A549 treated with RU486 at 1 μM for 4 hours (cell line): ENCODE data around the gene TSSK6. TPM values are rescaled to one million over a fixed set of nuclear protein-coding genes. Genes with fewer than 3 reads are reported as not detected.

Source experiments
- total RNA-seq: library from RNA; stranded (reverse); fragments of 200-300 nt; extraction: Qiagen RNA extraction; gene quantifications from 5 replicates; pipeline ENCODE4 v1.2.3, GENCODE V29; 2022; ENCODE audit warnings: low read depth

The TSSK6 gene
- 0.85 to 1.8 TPM (median 1.6 TPM) in 5 replicates for total RNA-seq

DNA sequence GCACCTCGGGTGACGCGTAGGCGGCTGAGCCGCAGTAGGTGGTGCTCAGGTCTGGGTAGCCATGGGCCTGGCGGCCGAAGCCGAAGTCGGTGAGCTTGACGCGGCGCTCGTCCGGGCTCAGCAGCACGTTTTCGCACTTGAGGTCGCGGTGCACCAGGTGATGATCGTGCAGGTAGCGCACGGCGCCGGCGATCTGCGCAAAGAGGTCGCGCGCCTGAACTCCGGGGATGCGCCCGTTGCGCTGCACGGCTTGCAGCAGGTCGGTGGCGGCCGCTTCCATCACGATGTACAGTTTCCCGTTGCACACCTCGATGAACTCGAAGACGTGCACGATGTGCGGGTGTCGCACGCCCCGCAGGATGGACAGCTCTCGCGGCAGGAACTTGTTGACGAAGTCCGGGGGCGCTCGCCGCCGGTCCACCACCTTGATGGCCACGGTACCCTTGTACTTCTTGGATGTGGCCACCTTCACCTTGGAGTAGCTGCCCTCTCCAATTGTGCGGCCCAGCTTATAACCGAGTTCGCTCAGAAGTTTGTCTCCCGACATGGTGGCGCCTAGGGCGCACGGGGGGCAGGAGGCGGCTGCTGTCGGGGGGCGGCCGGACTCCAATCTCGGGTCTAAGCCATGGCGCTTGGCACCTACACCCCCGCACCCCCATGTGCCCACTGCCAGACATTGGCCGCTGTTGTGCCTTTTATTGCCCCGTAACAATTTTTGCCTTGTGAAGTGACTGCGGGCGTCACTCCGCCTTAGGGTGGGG, at the start of gene TSSK6:
Gene TSSK6 (minus strand): TSS at position 668 of the 761 bp plus-strand sequence. CDS start 121 bp downstream, at position 547.

GRCh38 chr19:19538061-19538784, 22.9 kb upstream of the TSSK6 start, which contains the start of gene CILP2:
CILP2 (plus strand) TSS chr19:19538265; CDS start chr19:19538350, 85 bp downstream.

DNA sequence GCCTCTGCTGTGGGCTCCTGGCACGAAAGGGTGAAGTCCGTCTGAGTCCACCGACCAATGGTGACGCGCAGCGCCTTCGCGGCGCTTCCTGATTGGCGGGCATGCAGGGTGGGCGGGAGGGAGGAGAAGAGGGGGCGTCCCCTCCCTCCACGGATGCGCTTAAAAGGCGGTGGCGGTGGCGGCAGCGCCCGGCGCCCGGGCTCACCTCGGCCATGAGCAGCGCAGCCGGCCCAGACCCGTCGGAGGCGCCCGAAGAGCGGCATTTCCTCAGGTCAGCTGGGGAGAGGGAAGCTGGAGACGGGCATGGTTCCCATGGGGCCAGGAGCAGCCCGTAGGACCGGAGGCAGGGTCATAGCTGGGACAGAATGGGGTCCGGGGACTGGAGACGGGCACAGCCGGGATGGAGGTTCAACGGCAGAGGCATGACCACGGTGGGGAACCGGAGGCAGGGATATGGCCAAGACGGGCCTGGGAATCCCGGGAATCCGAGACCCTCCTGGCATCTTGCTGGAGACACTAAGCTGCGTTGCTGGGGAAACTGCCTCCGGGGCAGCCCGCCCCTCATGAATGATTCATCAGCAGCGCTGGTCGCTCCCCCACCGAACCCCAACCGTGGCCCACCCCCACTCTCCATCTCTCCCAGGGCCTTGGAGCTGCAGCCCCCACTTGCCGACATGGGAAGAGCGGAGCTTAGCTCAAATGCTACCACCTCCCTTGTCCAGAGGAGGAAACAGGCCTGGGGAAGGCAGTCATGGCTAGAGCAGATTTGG, 13.6 kb upstream of the TSSK6 start, which contains the start of gene YJEFN3:
Gene YJEFN3 (plus strand): TSS at position 191 of the 770 bp plus-strand sequence. CDS start 22 bp downstream, at position 213.

DNA sequence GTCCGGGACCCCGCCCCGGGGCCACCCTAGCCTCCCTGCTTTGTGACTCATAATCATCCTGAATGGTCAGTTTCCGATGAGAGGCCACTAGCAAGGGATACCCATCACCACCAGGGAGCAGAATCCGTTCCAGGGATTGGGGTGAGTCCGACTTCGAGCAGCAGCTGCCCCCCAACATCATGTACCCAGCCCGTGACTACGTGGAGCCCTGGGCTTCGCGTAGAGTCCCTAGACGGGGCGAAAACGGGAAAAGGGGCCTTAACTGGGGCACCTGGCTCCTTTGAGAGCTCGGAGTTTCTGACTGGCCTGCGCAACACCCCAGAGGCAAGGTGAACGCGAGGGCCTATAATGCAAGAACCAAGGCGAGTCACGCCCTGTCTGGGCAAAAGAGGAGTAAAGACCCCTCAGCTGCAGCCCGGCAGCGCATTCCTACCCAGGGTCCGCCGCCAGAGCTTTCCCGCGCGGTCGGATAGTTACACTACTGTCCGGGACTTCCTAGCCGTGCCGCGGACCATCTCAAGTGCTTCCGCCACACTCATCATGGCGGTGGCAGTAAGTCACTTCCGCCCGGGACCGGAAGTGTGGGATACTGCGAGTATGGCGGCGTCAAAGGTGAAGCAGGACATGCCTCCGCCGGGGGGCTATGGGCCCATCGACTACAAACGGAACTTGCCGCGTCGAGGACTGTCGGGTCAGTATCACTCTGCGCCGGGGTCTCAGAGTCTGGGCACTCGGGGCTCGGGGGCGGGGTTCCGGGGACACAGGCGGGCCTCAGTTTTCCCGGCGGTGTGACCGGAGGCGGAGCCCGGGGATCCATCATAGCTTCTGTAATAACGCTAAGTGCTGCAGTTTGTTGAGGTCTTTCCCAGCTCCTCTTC, 533 bp upstream of the TSSK6 start, which contains the start of gene NDUFA13:
Gene NDUFA13 (plus strand): TSS at position 584 of the 878 bp plus-strand sequence. CDS start 14 bp downstream, at position 598.

Other genes starting within 250 kb of the TSSK6 start
- 0.34 to 0.87 TPM (median 0.51 TPM) in 5 replicates for gene TM6SF2, start 242.2 kb downstream of the TSSK6 start, total RNA-seq
- gene SUGP1, start 195.0 kb downstream of the TSSK6 start, total RNA-seq, result 23.1 to 30.6 TPM (median 26.1 TPM) in 5 replicates
- 10.5 to 14.4 TPM (median 12.2 TPM) in 5 replicates for gene MAU2, start 194.7 kb downstream of the TSSK6 start, total RNA-seq
- gene GATAD2A, start 109.9 kb downstream of the TSSK6 start, total RNA-seq, result 41.2 to 53.3 TPM (median 44.7 TPM) in 5 replicates
- 162 to 199 TPM (median 165 TPM) in 5 replicates for gene NDUFA13, start 677 bp upstream of the TSSK6 start, total RNA-seq
- gene YJEFN3, start 13.4 kb upstream of the TSSK6 start, total RNA-seq, result 1.8 to 3.8 TPM (median 3.4 TPM) in 5 replicates
- 0.11 to 0.32 TPM (median 0.22 TPM) in 5 replicates for gene CILP2, start 22.7 kb upstream of the TSSK6 start, total RNA-seq
- gene PBX4, start 103.1 kb upstream of the TSSK6 start, total RNA-seq, result 1.5 to 2.1 TPM (median 1.9 TPM) in 5 replicates
- 2.9 to 4.6 TPM (median 3.3 TPM) in 5 replicates for gene LPAR2, start 112.7 kb upstream of the TSSK6 start, total RNA-seq
- gene GMIP, start 128.1 kb upstream of the TSSK6 start, total RNA-seq, result 3.5 to 5.8 TPM (median 4.9 TPM) in 5 replicates
- 24.5 to 34.4 TPM (median 33.4 TPM) in 5 replicates for gene ATP13A1, start 148.1 kb upstream of the TSSK6 start, total RNA-seq
- gene ZNF101, start 153.3 kb upstream of the TSSK6 start, total RNA-seq, result 4.0 to 5.7 TPM (median 4.2 TPM) in 5 replicates
- gene ZNF14, start 217.6 kb upstream of the TSSK6 start, total RNA-seq, result 1.5 to 2.1 TPM (median 1.9 TPM) in 5 replicates